Neutrophil (primary cell): ENCODE data around the gene GLB1L3.
"Not testable (repeated sequence)": the region's sequence is repeated elsewhere in the genome, so short reads cannot be mapped to it uniquely, and the experiment has no call there.

Source experiments
- H3K27ac ChIP-seq: fragments of 200-600 bp; sonication (generic); 2 replicates; pipeline ENCODE4 v1.5.1; 2016; ENCODE audit warnings: mild to moderate bottlenecking, moderate library complexity
- H3K27me3 ChIP-seq: fragments of 200-600 bp; sonication (generic); 2 replicates; pipeline ENCODE4 v1.6.0; 2016; ENCODE audit warnings: mild to moderate bottlenecking
- H3K36me3 ChIP-seq: fragments of 200-600 bp; sonication (generic); 2 replicates; pipeline ENCODE4 v1.5.1; 2017
- H3K4me1 ChIP-seq, 2 experiments: fragments of 200-600 bp in 1 of 2; sonication (generic) in 1 of 2; 1 replicate in 1 of 2; 2 replicates in 1 of 2; pipeline versions ENCODE4 v1.5.1 to v1.6.1; 2013 to 2016; ENCODE audit warnings: low read depth in 1 of 2, low read length in 1 of 2, mild to moderate bottlenecking in 1 of 2, moderate library complexity in 1 of 2; ENCODE audit not compliant: control insufficient read depth in 1 of 2, insufficient read depth in 1 of 2
- H3K4me3 ChIP-seq, 2 experiments: fragments of 200-600 bp in 1 of 2; sonication (generic) in 1 of 2; 1 replicate in 1 of 2; 2 replicates in 1 of 2; pipeline ENCODE4 v1.5.1; 2013 to 2016; ENCODE audit warnings: low read depth in 1 of 2, low read length in 1 of 2, mild to moderate bottlenecking in 1 of 2, moderate library complexity in 1 of 2
- H3K9me3 ChIP-seq: fragments of 200-600 bp; sonication (generic); 2 replicates; pipeline ENCODE4 v1.5.1; 2016
- TF ChIP-seq, protein P1 (sequence below): fragments of 200-600 bp; sonication (generic); IDR thresholded peaks from 2 replicates; pipeline ENCODE4 v1.5.1; 2016; ENCODE audit warnings: antibody characterized with exemption

GLB1L3 gene

DNA sequence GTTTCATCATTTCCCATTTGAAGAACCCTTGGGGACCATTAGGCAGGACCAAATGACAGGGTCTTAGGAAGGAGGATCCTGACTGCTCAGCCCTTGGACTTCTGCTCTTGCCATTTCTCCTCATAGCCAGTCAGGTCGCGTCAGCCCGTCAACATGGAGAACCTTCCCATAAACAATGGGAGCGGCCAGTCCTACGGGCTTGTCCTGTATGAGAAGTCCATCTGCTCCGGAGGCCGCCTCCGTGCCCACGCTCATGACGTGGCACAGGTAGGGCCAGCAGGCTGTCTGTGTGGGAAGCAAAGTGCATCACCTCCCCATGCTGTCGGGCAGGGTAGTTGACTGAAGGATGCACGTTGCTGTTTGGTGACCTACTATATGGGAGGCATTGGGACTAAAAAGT lies 36.0 kb downstream of the GLB1L3 start:
- H3K36me3 ChIP-seq: no peaks in the 10 kb centered on the region
- H3K9me3 ChIP-seq: peaks cover 4% of the 10 kb centered on the region
- no peak overlapping the region for H3K27ac ChIP-seq
- H3K27me3 ChIP-seq: peaks cover 34% of the 10 kb centered on the region
- no peak overlapping the region for H3K4me3 ChIP-seq
- TF ChIP-seq, protein P1, sequence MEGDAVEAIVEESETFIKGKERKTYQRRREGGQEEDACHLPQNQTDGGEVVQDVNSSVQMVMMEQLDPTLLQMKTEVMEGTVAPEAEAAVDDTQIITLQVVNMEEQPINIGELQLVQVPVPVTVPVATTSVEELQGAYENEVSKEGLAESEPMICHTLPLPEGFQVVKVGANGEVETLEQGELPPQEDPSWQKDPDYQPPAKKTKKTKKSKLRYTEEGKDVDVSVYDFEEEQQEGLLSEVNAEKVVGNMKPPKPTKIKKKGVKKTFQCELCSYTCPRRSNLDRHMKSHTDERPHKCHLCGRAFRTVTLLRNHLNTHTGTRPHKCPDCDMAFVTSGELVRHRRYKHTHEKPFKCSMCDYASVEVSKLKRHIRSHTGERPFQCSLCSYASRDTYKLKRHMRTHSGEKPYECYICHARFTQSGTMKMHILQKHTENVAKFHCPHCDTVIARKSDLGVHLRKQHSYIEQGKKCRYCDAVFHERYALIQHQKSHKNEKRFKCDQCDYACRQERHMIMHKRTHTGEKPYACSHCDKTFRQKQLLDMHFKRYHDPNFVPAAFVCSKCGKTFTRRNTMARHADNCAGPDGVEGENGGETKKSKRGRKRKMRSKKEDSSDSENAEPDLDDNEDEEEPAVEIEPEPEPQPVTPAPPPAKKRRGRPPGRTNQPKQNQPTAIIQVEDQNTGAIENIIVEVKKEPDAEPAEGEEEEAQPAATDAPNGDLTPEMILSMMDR: no peak
- no peaks in the 10 kb centered on the region for H3K4me1 ChIP-seq

DNA sequence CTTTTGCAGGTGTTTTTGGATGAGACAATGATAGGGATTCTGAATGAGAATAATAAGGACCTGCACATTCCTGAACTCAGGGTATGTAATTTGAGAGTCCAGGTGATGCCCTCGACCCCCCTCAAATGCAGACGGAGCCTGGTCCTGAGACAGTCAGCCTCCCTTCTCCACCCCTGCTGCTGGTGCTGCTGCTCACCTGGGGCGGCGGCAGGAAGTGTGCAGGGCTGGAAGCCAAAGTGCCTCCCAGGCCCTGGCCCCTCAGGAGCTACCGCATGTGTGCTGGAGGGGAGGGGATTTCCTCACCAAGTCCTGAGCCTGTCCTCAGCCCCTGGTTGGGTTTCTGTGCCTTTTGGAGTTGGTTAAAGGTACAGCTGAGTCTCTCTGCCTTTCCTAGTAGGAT lies 36.6 kb downstream of the GLB1L3 start:
- H3K27ac ChIP-seq: no peak overlapping the region
- no peaks in the 10 kb centered on the region for H3K36me3 ChIP-seq
- peaks cover 32% of the 10 kb centered on the region for H3K27me3 ChIP-seq
- TF ChIP-seq, protein P1: no peak
- H3K9me3 ChIP-seq: peaks cover 4% of the 10 kb centered on the region
- H3K4me3 ChIP-seq: no peak overlapping the region
- no peaks in the 10 kb centered on the region for H3K4me1 ChIP-seq

DNA sequence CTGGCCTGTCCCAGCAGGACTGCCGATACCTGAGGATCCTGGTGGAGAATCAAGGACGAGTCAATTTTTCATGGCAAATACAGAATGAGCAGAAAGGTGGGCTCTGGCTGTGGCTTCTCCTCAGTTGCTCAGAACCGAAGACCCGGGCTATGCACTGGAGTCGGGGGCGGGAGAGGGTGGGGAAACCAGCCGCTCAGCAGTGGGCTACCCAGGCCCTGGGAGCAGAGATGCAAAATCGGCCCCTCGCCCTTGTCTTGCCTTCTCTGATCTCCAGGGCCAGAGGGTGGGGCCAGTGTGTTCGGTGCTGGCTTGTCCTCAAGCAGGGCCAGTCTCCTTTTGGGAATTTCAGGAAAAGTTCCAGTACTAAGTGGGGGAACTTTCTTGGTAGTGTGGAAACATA lies 37.2 kb downstream of the GLB1L3 start:
- TF ChIP-seq, protein P1: no peak
- Histone ChIP-seq H3K36me3 (no peaks in the 10 kb centered on the region), H3K27me3 (peaks cover 32% of the 10 kb centered on the region), H3K4me1 (no peaks in the 10 kb centered on the region), H3K9me3 (peaks cover 4% of the 10 kb centered on the region), H3K27ac (no peak overlapping the region), H3K4me3 (no peak overlapping the region)

DNA sequence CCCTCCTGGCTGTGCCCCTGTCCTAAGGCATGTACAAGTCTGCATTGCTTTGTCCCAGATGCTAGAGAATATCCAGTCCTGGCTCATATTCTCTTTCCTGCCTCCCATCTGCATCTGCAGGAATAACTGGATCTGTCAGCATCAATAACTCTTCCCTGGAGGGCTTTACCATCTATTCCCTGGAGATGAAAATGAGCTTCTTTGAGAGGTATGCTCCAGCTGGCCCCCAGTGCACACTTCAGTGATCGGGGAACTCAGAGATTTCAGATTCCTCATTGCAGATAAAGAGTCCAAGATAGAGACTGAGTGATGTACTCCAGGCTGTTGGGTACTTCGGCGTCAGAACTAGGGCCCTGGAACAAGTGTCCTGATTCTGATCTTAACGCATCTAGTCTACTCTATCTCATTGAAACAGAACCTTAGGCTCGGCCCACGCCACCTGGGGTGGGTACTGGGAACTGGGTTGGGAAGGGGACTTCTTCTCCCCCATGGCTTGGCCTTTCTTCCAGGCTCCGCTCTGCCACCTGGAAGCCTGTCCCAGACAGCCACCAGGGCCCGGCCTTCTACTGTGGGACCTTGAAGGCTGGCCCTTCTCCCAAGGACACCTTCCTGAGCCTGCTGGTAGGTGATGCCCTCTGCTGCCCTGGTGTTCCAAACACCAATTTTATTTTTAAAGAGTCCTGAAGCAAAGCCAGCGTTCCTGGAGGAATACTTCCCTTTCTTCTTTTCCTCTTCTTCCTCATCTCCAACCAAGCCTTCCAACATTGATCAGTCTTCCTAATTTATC lies 37.8 kb downstream of the GLB1L3 start:
- no peaks in the 10 kb centered on the region for H3K4me1 ChIP-seq
- H3K9me3 ChIP-seq: peaks cover 4% of the 10 kb centered on the region
- TF ChIP-seq, protein P1: no peak
- no peak overlapping the region for H3K27ac ChIP-seq
- no peaks in the 10 kb centered on the region for H3K36me3 ChIP-seq
- no peak overlapping the region for H3K4me3 ChIP-seq
- peaks cover 32% of the 10 kb centered on the region for H3K27me3 ChIP-seq

DNA sequence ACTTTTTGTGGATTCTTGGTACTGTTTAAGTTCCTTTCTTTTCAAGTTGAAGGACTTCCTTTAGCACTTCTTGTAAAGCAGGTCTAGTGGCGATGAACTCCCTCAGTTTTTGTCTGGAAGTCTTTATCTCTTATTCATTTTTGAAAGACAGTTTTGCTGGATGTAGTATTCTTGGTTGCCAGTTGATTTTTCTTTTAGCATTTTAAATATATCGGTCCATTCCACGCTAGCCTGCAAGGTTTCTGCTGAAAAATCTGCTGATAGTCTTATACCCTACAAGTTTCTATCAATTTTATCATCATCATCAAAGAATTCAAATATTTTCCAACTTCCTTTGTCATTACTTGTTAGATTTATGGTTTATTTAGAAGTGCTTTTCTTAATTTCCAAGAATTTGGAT lies 40.9 kb downstream of the GLB1L3 start:
- H3K36me3 ChIP-seq: no peaks in the 10 kb centered on the region
- H3K4me3 ChIP-seq: no peak overlapping the region
- peaks cover 21% of the 10 kb centered on the region for H3K27me3 ChIP-seq
- TF ChIP-seq, protein P1: no peak
- H3K4me1 ChIP-seq: no peaks in the 10 kb centered on the region
- peaks cover 4% of the 10 kb centered on the region for H3K9me3 ChIP-seq
- no peak overlapping the region for H3K27ac ChIP-seq

DNA sequence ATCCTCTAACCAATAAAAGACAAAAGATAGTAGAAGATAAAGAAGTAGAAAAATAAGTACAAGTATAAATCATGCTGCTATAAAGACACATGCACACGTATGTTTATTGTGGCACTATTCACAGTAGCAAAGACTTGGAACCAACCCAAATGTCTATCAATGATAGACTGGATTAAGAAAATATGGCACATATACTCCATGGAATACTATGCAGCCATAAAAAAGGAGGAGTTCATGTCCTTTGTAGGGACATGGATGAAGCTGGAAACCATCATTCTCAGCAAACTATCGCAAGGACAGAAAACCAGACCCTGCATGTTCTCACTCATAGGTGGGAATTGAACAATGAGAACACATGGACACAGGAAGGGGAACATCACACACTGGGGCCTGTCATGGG lies 45.2 kb downstream of the GLB1L3 start:
- H3K9me3 ChIP-seq, H3K36me3 ChIP-seq, H3K4me1 ChIP-seq, H3K27ac ChIP-seq, H3K4me3 ChIP-seq: not testable (repeated sequence)
- peaks cover 33% of the 10 kb centered on the region for H3K27me3 ChIP-seq
